HepG2 (cell line): ENCODE data around the gene DLG2. TPM values are rescaled to one million over a fixed set of nuclear protein-coding genes. Genes with fewer than 3 reads are reported as not detected.

ENCODE experiments used
- ATAC-seq: fragments of 200-7000 bp; cut with Tn5 transposase; 3 replicates; pipeline ENCODE4 v1.9.1; 2020; ENCODE audit warnings: mild to moderate bottlenecking, moderate library complexity
- BruUV-seq: library from RNA; stranded (reverse); fragments of 400-500 nt; replicated peaks from 2 replicates; lab custom pipeline; 2021; lab: Mats Ljungman, UMichigan
- CTCF ChIA-PET: fragments of 300-600 bp; formaldehyde crosslinking; extraction: SDS; loops from one replicate; lab custom pipeline; 2021; ENCODE audit warnings: low total read pairs, inconsistent platforms, low intra/inter-chr PET ratio; lab: Yijun Ruan, JAX
- POLR2A ChIA-PET: fragments of 350-600 bp; sonication (Branson Sonifier 250); formaldehyde crosslinking; loops from one replicate; lab custom pipeline; 2020; ENCODE audit warnings: antibody characterized with exemption, inconsistent platforms; lab: Yijun Ruan, JAX
- DNase-seq: peaks from one replicate; pipeline ENCODE4 v3.0.0-alpha.2; 2015; ENCODE audit warnings: low spot score
- FAIRE-seq: peaks from 3 replicates; lab custom pipeline; 2011; peaks lifted over from hg19 to GRCh38; lab: Jason Lieb, UNC
- H2AFZ ChIP-seq: one replicate; pipeline ENCODE4 v1.6.1; 2011; ENCODE audit warnings: low read length, inconsistent platforms
- H3K27ac ChIP-seq: fragments of 300-600 bp; 3 replicates; pipeline ENCODE4 v1.8.0; 2011; ENCODE audit warnings: mixed run types, mild to moderate bottlenecking, mixed read lengths, low read length, inconsistent platforms; ENCODE audit not compliant: insufficient read depth; ENCODE audit errors: extremely low read length
- H3K27me3 ChIP-seq, 2 experiments: fragments of 200-600 bp in 1 of 2; 2 replicates in 1 of 2; 3 replicates in 1 of 2; pipeline versions ENCODE4 v1.6.0 to v1.8.0; 2011; ENCODE audit warnings: low read length in 2 of 2, mild to moderate bottlenecking in 2 of 2, moderate library complexity in 2 of 2, inconsistent platforms in 1 of 2; ENCODE audit not compliant: insufficient read depth in 2 of 2, control insufficient read depth in 1 of 2
- H3K36me3 ChIP-seq, 2 experiments: fragments of 200-600 bp in 1 of 2; replicated peaks in 1 of 2; 2 replicates in 1 of 2; 3 replicates in 1 of 2; pipeline versions ENCODE4 v1.5.1 to v1.8.0; 2011; ENCODE audit warnings: low read length in 2 of 2, inconsistent platforms in 1 of 2; ENCODE audit not compliant: insufficient read depth in 2 of 2, control insufficient read depth in 1 of 2
- H3K4me1 ChIP-seq: 2 replicates; pipeline ENCODE4 v1.5.1; 2012; ENCODE audit warnings: low read length, inconsistent platforms; ENCODE audit not compliant: insufficient read depth
- H3K4me2 ChIP-seq: 2 replicates; pipeline ENCODE4 v1.6.0; 2011; ENCODE audit warnings: low read depth, low read length, inconsistent platforms
- H3K4me3 ChIP-seq, 3 experiments: fragments of 200-600 bp in 1 of 3; sonication (generic), shearing (Covaris generic) in 1 of 3; replicated peaks in 1 of 3; 2 replicates each; pipeline ENCODE4 v1.5.1; 2011 to 2016; ENCODE audit warnings: low read length in 3 of 3, inconsistent platforms in 2 of 3, low read depth in 2 of 3, mild to moderate bottlenecking in 2 of 3, control low read depth in 1 of 3, mixed read lengths in 1 of 3; ENCODE audit not compliant: insufficient read depth in 1 of 3
- H3K79me2 ChIP-seq: one replicate; pipeline ENCODE4 v1.6.1; 2011; ENCODE audit warnings: low read length, inconsistent platforms; ENCODE audit not compliant: insufficient read depth
- H3K9ac ChIP-seq: 2 replicates; pipeline ENCODE4 v1.6.0; 2011; ENCODE audit warnings: mild to moderate bottlenecking, low read depth, low read length, inconsistent platforms; ENCODE audit not compliant: insufficient read depth
- H3K9me3 ChIP-seq: 2 replicates; pipeline ENCODE4 v1.5.1; 2012; ENCODE audit warnings: mild to moderate bottlenecking, low read length
- H4K20me1 ChIP-seq: 2 replicates; pipeline ENCODE4 v1.6.0; 2011; ENCODE audit warnings: inconsistent platforms, mild to moderate bottlenecking, low read length, moderate library complexity; ENCODE audit not compliant: insufficient read depth
- NFKB2 ChIP-seq: sonication (generic); formaldehyde crosslinking; IDR thresholded peaks from 2 replicates; pipeline ENCODE4 v1.4.0; 2020; ENCODE audit warnings: missing genetic modification reagents, borderline replicate concordance
- RCOR2 ChIP-seq: IDR thresholded peaks from 2 replicates; pipeline ENCODE4 v1.6.1; 2016; ENCODE audit warnings: missing biosample characterization, missing genetic modification reagents
- SIX4 ChIP-seq: sonication (generic); formaldehyde crosslinking; IDR thresholded peaks from 2 replicates; pipeline ENCODE4 v1.4.0; 2020; ENCODE audit warnings: missing genetic modification reagents
- SMC3 ChIP-seq: IDR thresholded peaks from 2 replicates; pipeline ENCODE4 v1.6.1; 2011; ENCODE audit warnings: low read length, improper control_type of control experiment
- ZNF317 ChIP-seq: sonication (generic); formaldehyde crosslinking; IDR thresholded peaks from 2 replicates; pipeline ENCODE4 v1.5.0; 2020; ENCODE audit warnings: mild to moderate bottlenecking, missing genetic modification reagents
- ZNF382 ChIP-seq: sonication (generic); formaldehyde crosslinking; IDR thresholded peaks from 2 replicates; pipeline ENCODE4 v1.5.0; 2020; ENCODE audit warnings: missing genetic modification reagents, mild to moderate bottlenecking, borderline replicate concordance
- ZNF44 ChIP-seq: sonication (generic); formaldehyde crosslinking; IDR thresholded peaks from 2 replicates; pipeline ENCODE4 v1.5.1; 2020; ENCODE audit warnings: mild to moderate bottlenecking, missing genetic modification reagents
- ZNF878 ChIP-seq: sonication (generic); formaldehyde crosslinking; IDR thresholded peaks from 2 replicates; pipeline ENCODE4 v1.8.1; 2023; ENCODE audit warnings: mild to moderate bottlenecking, missing genetic modification reagents, moderate library complexity
- WGBS: methylation state at CpG from one replicate; pipeline ENCODE4 v1.1.6; 2017; ENCODE audit warnings: low lambda C conversion rate; 5-methylcytosine and 5-hydroxymethylcytosine counted together
- in situ Hi-C: cut with HindIII; loops from 2 replicates; pipeline ENCODE4 v1.10.0; 2017; ENCODE audit warnings: low pct_unique_long_range_greater_than_20kb; ENCODE audit not compliant: extremely low pct_ligation_motif_present
- intact Hi-C: fragments of 100-400 bp; cut with micrococcal nuclease; formaldehyde crosslinking; loops from one replicate; pipeline ENCODE4 v1.10.0; 2022; ENCODE audit not compliant: unreplicated experiment
- polyA plus RNA-seq, 8 experiments: library from polyadenylated mRNA; depleted of rRNA in 3 of 8; stranded (reverse) in 7 of 8; unstranded in 1 of 8; fragments of >200 nt; fragmentation: Illumina TruSeq in 4 of 8; extraction: Trizol in 4 of 8; gene quantifications; 2 replicates each; pipeline versions ENCODE4 v1.2.1 to v1.2.3, GENCODE V29; 2011 to 2016; ENCODE audit warnings: low read depth in 4 of 8, missing spikeins in 1 of 8, mixed read lengths in 1 of 8; ENCODE audit not compliant: insufficient read depth in 1 of 8
- total RNA-seq, 5 experiments: library from RNA; depleted of rRNA; stranded (reverse); fragments of >200 nt; fragmentation: Illumina TruSeq; extraction: Trizol; gene quantifications; 2 replicates each; pipeline ENCODE4 v1.2.3, GENCODE V29; 2016; ENCODE audit warnings: low read depth in 1 of 5
- TF ChIP-seq, protein P1 (sequence below): sonication (generic); formaldehyde crosslinking; IDR thresholded peaks from 2 replicates; pipeline ENCODE4 v1.5.0; 2020; ENCODE audit warnings: mild to moderate bottlenecking, missing genetic modification reagents
- TF ChIP-seq, protein P2 (sequence below): IDR thresholded peaks from 2 replicates; pipeline ENCODE4 v1.6.1; 2016; ENCODE audit warnings: low read depth, borderline replicate concordance
- TF ChIP-seq, protein P3 (sequence below): sonication (generic); formaldehyde crosslinking; IDR thresholded peaks from 2 replicates; pipeline ENCODE4 v1.4.0; 2020; ENCODE audit warnings: low read depth, missing genetic modification reagents

DLG2 gene
- total and polyA plus RNA-seq, 2 of the 13 experiments (the other 11 are each of a cell fraction or from before 2014, with no cell fraction given) = 0.46 to 1.0 TPM

DNA sequence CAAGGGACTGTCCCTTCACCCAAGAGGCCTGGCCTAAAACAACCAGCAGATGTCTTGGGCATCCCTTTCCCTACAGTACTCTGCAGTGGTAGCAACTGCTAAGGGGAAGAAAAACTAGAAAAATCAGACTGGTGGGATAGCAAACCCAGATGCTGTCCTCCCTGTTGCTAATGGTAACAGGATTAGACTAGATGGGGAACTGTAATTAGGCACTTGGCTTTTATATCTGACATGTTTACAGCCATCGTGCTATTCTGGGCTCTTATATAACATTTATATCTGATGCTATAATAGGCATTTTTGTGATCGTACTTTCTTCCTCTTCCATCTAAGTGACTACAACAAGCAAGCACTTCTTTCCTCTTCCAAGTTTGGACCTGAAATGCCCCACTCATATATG is 316.7 kb downstream of the DLG2 start:
- no peaks in the 10 kb centered on the region for H3K9me3 ChIP-seq
- no peak for DNase-seq
- ATAC-seq = no peak
- BruUV-seq = no TSS peak
- WGBS = 0% methylated on average over 2 of the region's 2 CpGs
- H3K27ac ChIP-seq = no peak overlapping the region
- no peak for TF ChIP-seq ZNF382
- TF ChIP-seq ZNF317 (CRISPR knock-in tag) = no peak
- no peak for TF ChIP-seq ZNF878 (CRISPR knock-in tag)
- TF ChIP-seq NFKB2 (CRISPR knock-in tag) = no peak
- TF ChIP-seq RCOR2 (CRISPR knock-in tag) = no peak
- H3K27me3 ChIP-seq = no peaks in the 10 kb centered on the region
- in situ Hi-C loops = no loop called here
- H3K4me2 ChIP-seq = no peak overlapping the region
- intact Hi-C loops = no loop called here
- H3K36me3 ChIP-seq = no peaks in the 10 kb centered on the region
- FAIRE-seq = no peak
- H3K9ac ChIP-seq = no peak overlapping the region
- H4K20me1 ChIP-seq = no peaks in the 10 kb centered on the region
- ChIA-PET CTCF (no interaction called here), POLR2A (no interaction called here)
- H3K79me2 ChIP-seq = no peaks in the 10 kb centered on the region
- H3K4me1 ChIP-seq = no peaks in the 10 kb centered on the region
- no peak overlapping the region for H2AFZ ChIP-seq
- no peak overlapping the region for H3K4me3 ChIP-seq

DNA sequence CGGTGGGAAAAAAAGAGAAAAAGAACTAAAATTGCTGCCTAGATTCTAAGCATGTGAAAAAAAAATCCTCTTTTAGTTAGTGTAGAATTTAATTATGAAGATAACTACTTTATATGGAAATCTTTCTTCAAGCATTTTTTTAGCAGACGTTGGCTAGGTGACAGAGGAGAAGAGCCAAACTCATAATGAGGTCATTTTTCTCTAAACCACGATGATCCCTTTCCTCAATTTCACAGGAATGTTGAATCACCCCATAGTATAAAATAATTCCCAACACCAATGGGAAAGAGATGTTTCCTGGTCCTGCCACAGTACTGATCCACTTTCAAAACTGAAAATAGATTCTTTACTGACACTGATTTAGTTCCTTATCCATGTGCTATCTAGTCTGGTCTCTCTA is 319.8 kb downstream of the DLG2 start:
- intact Hi-C loops = no loop called here
- in situ Hi-C loops = no loop called here
- H3K27me3 ChIP-seq = no peaks in the 10 kb centered on the region
- no peaks in the 10 kb centered on the region for H3K9me3 ChIP-seq
- H3K79me2 ChIP-seq = no peaks in the 10 kb centered on the region
- CTCF ChIA-PET = no interaction called here
- no peak overlapping the region for H3K4me2 ChIP-seq
- FAIRE-seq = no peak
- WGBS = 4% methylated on average over 3 of the region's 3 CpGs
- H3K9ac ChIP-seq = no peak overlapping the region
- no peak for ATAC-seq
- POLR2A ChIA-PET = no interaction called here
- no peak overlapping the region for H2AFZ ChIP-seq
- no peaks in the 10 kb centered on the region for H3K36me3 ChIP-seq
- no peak overlapping the region for H3K27ac ChIP-seq
- H4K20me1 ChIP-seq = no peaks in the 10 kb centered on the region
- H3K4me3 ChIP-seq = no peak overlapping the region
- H3K4me1 ChIP-seq = no peaks in the 10 kb centered on the region
- DNase-seq = no peak
- BruUV-seq = no TSS peak
- TF ChIP-seq, protein P1, sequence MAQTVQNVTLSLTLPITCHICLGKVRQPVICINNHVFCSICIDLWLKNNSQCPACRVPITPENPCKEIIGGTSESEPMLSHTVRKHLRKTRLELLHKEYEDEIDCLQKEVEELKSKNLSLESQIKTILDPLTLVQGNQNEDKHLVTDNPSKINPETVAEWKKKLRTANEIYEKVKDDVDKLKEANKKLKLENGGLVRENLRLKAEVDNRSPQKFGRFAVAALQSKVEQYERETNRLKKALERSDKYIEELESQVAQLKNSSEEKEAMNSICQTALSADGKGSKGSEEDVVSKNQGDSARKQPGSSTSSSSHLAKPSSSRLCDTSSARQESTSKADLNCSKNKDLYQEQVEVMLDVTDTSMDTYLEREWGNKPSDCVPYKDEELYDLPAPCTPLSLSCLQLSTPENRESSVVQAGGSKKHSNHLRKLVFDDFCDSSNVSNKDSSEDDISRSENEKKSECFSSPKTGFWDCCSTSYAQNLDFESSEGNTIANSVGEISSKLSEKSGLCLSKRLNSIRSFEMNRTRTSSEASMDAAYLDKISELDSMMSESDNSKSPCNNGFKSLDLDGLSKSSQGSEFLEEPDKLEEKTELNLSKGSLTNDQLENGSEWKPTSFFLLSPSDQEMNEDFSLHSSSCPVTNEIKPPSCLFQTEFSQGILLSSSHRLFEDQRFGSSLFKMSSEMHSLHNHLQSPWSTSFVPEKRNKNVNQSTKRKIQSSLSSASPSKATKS = no peak
- TF ChIP-seq ZNF44 (CRISPR knock-in tag) (no peak), SMC3 (no peak), SIX4 (CRISPR knock-in tag) (no peak)
- TF ChIP-seq, protein P2, sequence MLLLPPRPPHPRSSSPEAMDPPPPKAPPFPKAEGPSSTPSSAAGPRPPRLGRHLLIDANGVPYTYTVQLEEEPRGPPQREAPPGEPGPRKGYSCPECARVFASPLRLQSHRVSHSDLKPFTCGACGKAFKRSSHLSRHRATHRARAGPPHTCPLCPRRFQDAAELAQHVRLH = no peak
- TF ChIP-seq, protein P3, sequence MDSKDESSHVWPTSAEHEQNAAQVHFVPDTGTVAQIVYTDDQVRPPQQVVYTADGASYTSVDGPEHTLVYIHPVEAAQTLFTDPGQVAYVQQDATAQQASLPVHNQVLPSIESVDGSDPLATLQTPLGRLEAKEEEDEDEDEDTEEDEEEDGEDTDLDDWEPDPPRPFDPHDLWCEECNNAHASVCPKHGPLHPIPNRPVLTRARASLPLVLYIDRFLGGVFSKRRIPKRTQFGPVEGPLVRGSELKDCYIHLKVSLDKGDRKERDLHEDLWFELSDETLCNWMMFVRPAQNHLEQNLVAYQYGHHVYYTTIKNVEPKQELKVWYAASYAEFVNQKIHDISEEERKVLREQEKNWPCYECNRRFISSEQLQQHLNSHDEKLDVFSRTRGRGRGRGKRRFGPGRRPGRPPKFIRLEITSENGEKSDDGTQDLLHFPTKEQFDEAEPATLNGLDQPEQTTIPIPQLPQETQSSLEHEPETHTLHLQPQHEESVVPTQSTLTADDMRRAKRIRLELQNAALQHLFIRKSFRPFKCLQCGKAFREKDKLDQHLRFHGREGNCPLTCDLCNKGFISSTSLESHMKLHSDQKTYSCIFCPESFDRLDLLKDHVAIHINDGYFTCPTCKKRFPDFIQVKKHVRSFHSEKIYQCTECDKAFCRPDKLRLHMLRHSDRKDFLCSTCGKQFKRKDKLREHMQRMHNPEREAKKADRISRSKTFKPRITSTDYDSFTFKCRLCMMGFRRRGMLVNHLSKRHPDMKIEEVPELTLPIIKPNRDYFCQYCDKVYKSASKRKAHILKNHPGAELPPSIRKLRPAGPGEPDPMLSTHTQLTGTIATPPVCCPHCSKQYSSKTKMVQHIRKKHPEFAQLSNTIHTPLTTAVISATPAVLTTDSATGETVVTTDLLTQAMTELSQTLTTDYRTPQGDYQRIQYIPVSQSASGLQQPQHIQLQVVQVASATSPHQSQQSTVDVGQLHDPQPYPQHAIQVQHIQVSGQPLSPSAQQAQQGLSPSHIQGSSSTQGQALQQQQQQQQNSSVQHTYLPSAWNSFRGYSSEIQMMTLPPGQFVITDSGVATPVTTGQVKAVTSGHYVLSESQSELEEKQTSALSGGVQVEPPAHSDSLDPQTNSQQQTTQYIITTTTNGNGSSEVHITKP (CRISPR knock-in tag) = no peak
